RWPE2 (cell line): ENCODE results near the gene AGRP.

Experiments
- ATAC-seq: fragments of 200-7000 bp; cut with Tn5 transposase; 3 replicates; pipeline ENCODE4 v1.9.1; 2021; ENCODE audit warnings: low read depth
- DNase-seq: peaks from one replicate; pipeline ENCODE4 v3.0.0-alpha.2; 2020; ENCODE audit warnings: low spot score
- H3K27ac ChIP-seq: fragments of 450-650 bp; 2 replicates; pipeline ENCODE4 v1.5.1; 2017; ENCODE audit warnings: mild to moderate bottlenecking; ENCODE audit not compliant: poor library complexity, severe bottlenecking
- H3K27me3 ChIP-seq: fragments of 250-450 bp; sonication (Bioruptor Pico); 2 replicates; pipeline ENCODE4 v1.5.1; 2021; ENCODE audit warnings: mild to moderate bottlenecking, moderate library complexity; ENCODE audit not compliant: insufficient read depth, poor library complexity, severe bottlenecking
- H3K36me3 ChIP-seq: fragments of 250-450 bp; sonication (Bioruptor Pico); 2 replicates; pipeline ENCODE4 v1.5.1; 2020; ENCODE audit warnings: low read depth, mild to moderate bottlenecking, moderate library complexity
- H3K4me1 ChIP-seq: fragments of 250-450 bp; sonication (Bioruptor Pico); 2 replicates; pipeline ENCODE4 v1.5.1; 2021; ENCODE audit warnings: mild to moderate bottlenecking, moderate library complexity; ENCODE audit not compliant: insufficient read depth, poor library complexity, severe bottlenecking
- H3K4me3 ChIP-seq: fragments of 250-450 bp; sonication (Bioruptor Pico); 2 replicates; pipeline ENCODE4 v1.5.1; 2021; ENCODE audit warnings: mild to moderate bottlenecking, moderate library complexity; ENCODE audit not compliant: severe bottlenecking
- H3K9me3 ChIP-seq: fragments of 250-450 bp; sonication (Bioruptor Pico); 2 replicates; pipeline ENCODE4 v1.5.1; 2021; ENCODE audit warnings: mild to moderate bottlenecking, moderate library complexity; ENCODE audit not compliant: severe bottlenecking
- CTCF ChIP-seq: fragments of 450-650 bp; IDR thresholded peaks from one replicate; pipeline ENCODE4 v1.5.1; 2017; ENCODE audit warnings: mild to moderate bottlenecking, moderate library complexity; ENCODE audit not compliant: poor library complexity, severe bottlenecking

The AGRP gene

GRCh38 chr16:67470359-67470758 lies 13.0 kb downstream of the AGRP start:
- no peak for TF ChIP-seq CTCF
- H3K4me1 ChIP-seq: peaks cover 7% of the 10 kb centered on the region
- ATAC-seq (no peak), DNase-seq (no peak)
- H3K9me3 ChIP-seq: no peaks in the 10 kb centered on the region
- peaks cover 8% of the 10 kb centered on the region; the same call in 1 of the 2 replicates for H3K36me3 ChIP-seq
- H3K4me3 ChIP-seq: no peak overlapping the region
- H3K27ac ChIP-seq: no peak overlapping the region
- H3K27me3 ChIP-seq: no peaks in the 10 kb centered on the region

GRCh38 chr16:67468731-67469130 lies 14.6 kb downstream of the AGRP start:
- TF ChIP-seq CTCF: no peak
- peaks cover 7% of the 10 kb centered on the region for H3K4me1 ChIP-seq
- 0 out of 2 replicates have a peak, but pooled peaks cover 7% of the 10 kb centered on the region for H3K36me3 ChIP-seq
- no peaks in the 10 kb centered on the region for H3K27me3 ChIP-seq
- no peak overlapping the region for H3K27ac ChIP-seq
- H3K4me3 ChIP-seq: no peak overlapping the region
- DNase-seq (no peak), ATAC-seq (no peak)
- no peaks in the 10 kb centered on the region for H3K9me3 ChIP-seq

GRCh38 chr16:67466581-67466980 lies 16.8 kb downstream of the AGRP start:
- Histone ChIP-seq H3K36me3 (0 out of 2 replicates have a peak, but pooled peaks cover 7% of the 10 kb centered on the region), H3K9me3 (no peaks in the 10 kb centered on the region), H3K4me3 (no peak overlapping the region), H3K27ac (no peak overlapping the region), H3K27me3 (no peaks in the 10 kb centered on the region), H3K4me1 (peaks cover 11% of the 10 kb centered on the region)
- TF ChIP-seq CTCF: no peak
- DNase-seq (no peak), ATAC-seq (no peak)

- no peak for ATAC-seq
- Histone ChIP-seq H3K36me3 (peaks cover 6% of the 10 kb centered on the region; the same call in 1 of the 2 replicates), H3K4me3 (no peak overlapping the region), H3K4me1 (peaks cover 11% of the 10 kb centered on the region), H3K27ac (no peak overlapping the region), H3K27me3 (no peaks in the 10 kb centered on the region), H3K9me3 (no peaks in the 10 kb centered on the region)
- TF ChIP-seq CTCF: no peak
- no peak for DNase-seq
Measured at GRCh38 chr16:67464565-67464964, 18.8 kb downstream of the AGRP start.

GRCh38 chr16:67463691-67464090 lies 19.7 kb downstream of the AGRP start:
- DNase-seq (no peak), ATAC-seq (no peak)
- no peak for TF ChIP-seq CTCF
- Histone ChIP-seq H3K9me3 (no peaks in the 10 kb centered on the region), H3K27ac (no peak overlapping the region), H3K27me3 (no peaks in the 10 kb centered on the region), H3K36me3 (peaks cover 2% of the 10 kb centered on the region; the same call in 1 of the 2 replicates), H3K4me3 (no peak overlapping the region), H3K4me1 (peaks cover 4% of the 10 kb centered on the region)
